Endometrium (tissue), 2 donors: ENCODE results near the gene OR51T1.

Experiments
- FAIRE-seq: peaks from 2 replicates; lab custom pipeline; 2012; peaks lifted over from hg19 to GRCh38; lab: Jason Lieb, UNC
- donor health status: control.
- donor health status: control.

OR51T1 gene

GRCh38 chr11:4926608-4927007, 44.9 kb downstream of the OR51T1 start:
- no peak for FAIRE-seq
